SHP77 (cell line): ENCODE measurements around the gene TSPAN13.
A peak's percentile ranks its signal among the peaks of the same experiment; 100 is the strongest.
"Not testable (repeated sequence)": the region's sequence is repeated elsewhere in the genome, so short reads cannot be mapped to it uniquely, and the experiment has no call there.

ENCODE experiments used
- DNase-seq, 2 experiments: peaks; one replicate each; lab custom pipeline; 2025; lab: John Stamatoyannopoulos, UW

Gene TSPAN13

GRCh38 chr7:16740996-16741395, 12.6 kb upstream of the TSPAN13 start:
- no peak for DNase-seq

- DNase-seq, result no peak
Observed at GRCh38 chr7:16741676-16742075, 11.9 kb upstream of the TSPAN13 start.

GRCh38 chr7:16742547-16742946, 11.0 kb upstream of the TSPAN13 start:
- no peak for DNase-seq

- DNase-seq, result no peak
Observed at GRCh38 chr7:16743236-16743635, 10.3 kb upstream of the TSPAN13 start.

- no peak for DNase-seq
Observed at GRCh38 chr7:16744518-16745250, 8.9 kb upstream of the TSPAN13 start.

- DNase-seq, result no peak
Observed at GRCh38 chr7:16745645-16746044, 7.9 kb upstream of the TSPAN13 start.

- DNase-seq, result no peak
Observed at GRCh38 chr7:16747102-16747501, 6.5 kb upstream of the TSPAN13 start.

GRCh38 chr7:16753932-16754855, 639 bp downstream of the TSPAN13 start:
- peak; percentile 67 to 76 for DNase-seq

GRCh38 chr7:16754856-16755317, 1.3 kb downstream of the TSPAN13 start:
- peak in 1 of 2 experiments; percentile 16 for DNase-seq

GRCh38 chr7:16755397-16755796, 1.8 kb downstream of the TSPAN13 start:
- DNase-seq, result no peak

- DNase-seq, result no peak
Observed at GRCh38 chr7:16758036-16758435, 4.5 kb downstream of the TSPAN13 start.

- no peak for DNase-seq
Observed at GRCh38 chr7:16758631-16759611, 5.4 kb downstream of the TSPAN13 start.

GRCh38 chr7:16759840-16760239, 6.3 kb downstream of the TSPAN13 start:
- DNase-seq, result no peak

GRCh38 chr7:16762177-16762576, 8.6 kb downstream of the TSPAN13 start:
- DNase-seq, result no peak

- no peak for DNase-seq
Observed at GRCh38 chr7:16764942-16765341, 11.4 kb downstream of the TSPAN13 start.

- DNase-seq, result no peak
Observed at GRCh38 chr7:16765436-16765859, 11.9 kb downstream of the TSPAN13 start.

- not testable (repeated sequence) for DNase-seq
Observed at GRCh38 chr7:16769994-16770393, 16.4 kb downstream of the TSPAN13 start.

GRCh38 chr7:16770657-16771329, 17.2 kb downstream of the TSPAN13 start:
- no peak for DNase-seq

- no peak for DNase-seq
Observed at GRCh38 chr7:16773326-16773725, 19.8 kb downstream of the TSPAN13 start.

GRCh38 chr7:16773884-16774283, 20.3 kb downstream of the TSPAN13 start:
- DNase-seq, result no peak

- no peak for DNase-seq
Observed at GRCh38 chr7:16774294-16774693, 20.7 kb downstream of the TSPAN13 start.
